ENCODE data around the gene C11orf16. TPM values are rescaled to one million over a fixed set of nuclear protein-coding genes. Genes with fewer than 3 reads are reported as not detected.

The C11orf16 gene
- total RNA-seq, 1 experiment from 2014 or later = 0.42 TPM

DNA sequence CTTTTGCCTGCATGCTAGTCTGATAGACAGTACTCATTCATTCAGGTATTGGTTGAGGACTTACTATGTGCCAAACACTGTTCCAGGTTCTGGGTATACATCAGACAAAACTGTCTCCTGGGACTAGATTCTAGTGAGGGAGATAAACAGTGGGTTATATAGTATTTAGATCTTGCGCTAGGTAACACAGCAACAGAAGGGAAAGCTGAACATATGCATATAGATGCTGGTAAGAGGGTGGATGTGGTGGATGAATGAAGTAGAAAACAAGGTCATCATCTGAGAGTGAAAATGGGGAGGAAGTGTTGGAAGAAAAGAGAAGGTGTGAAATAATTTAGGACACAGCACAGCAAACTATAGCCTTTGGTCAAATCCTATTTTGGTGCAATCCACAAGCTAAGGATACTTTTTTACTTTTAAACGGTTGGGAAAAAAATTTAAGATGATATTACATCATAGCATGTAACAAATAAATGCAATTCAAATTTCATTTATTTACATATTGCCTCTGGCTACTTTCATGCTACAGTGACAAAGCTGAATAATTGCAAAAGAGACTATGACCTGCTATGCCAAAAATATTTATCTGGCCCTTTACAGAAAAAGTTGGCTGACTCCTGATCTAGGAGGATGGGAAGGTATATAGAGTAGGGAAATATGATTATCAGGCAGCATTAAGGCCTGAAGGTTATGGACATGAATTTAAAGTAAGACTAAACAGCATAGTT, 38.6 kb upstream of the C11orf16 start (continued):
- TF ChIP-seq KAT7 (CRISPR knock-in tag; IDR thresholded peaks at IDR 0.05; ENCODE audit: borderline replicate concordance) = no peak
- TF ChIP-seq ZNF121 (CRISPR knock-in tag; IDR thresholded peaks at IDR 0.05) = no peak
- no peak for TF ChIP-seq ZNF423 (CRISPR knock-in tag; IDR thresholded peaks at IDR 0.05)
- TF ChIP-seq, protein P1, sequence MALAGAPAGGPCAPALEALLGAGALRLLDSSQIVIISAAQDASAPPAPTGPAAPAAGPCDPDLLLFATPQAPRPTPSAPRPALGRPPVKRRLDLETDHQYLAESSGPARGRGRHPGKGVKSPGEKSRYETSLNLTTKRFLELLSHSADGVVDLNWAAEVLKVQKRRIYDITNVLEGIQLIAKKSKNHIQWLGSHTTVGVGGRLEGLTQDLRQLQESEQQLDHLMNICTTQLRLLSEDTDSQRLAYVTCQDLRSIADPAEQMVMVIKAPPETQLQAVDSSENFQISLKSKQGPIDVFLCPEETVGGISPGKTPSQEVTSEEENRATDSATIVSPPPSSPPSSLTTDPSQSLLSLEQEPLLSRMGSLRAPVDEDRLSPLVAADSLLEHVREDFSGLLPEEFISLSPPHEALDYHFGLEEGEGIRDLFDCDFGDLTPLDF (CRISPR knock-in tag; IDR thresholded peaks at IDR 0.05) = no peak

DNA sequence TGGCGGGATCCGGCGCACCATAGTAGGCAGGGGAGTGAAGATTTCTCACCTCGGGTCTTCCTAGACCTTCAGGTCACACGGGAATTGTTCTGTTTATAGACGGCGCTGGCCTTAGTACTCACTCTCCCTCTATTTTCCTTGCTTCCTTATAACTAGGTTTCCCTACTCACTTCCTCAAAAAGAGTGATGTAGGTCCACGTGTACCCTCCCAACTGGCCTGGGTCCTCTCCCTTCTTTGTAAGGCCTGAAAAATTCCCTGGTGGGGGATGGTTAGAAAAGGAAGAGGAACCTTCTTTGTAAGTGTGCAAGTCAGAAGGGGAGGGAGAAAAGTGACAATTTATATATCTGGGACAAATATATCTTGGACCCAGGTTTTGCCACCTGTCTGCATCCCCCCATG, 34.4 kb upstream of the C11orf16 start:
- DNase-seq (ENCODE audit: low spot score) = no peak
- TF ChIP-seq TCF7 (CRISPR knock-in tag; IDR thresholded peaks at IDR 0.05; ENCODE audit: low read depth) (no peak), PRDM15 (CRISPR knock-in tag; IDR thresholded peaks at IDR 0.05) (no peak), FOXK1 (CRISPR knock-in tag; IDR thresholded peaks at IDR 0.05) (no peak), PRRX2 (CRISPR knock-in tag; IDR thresholded peaks at IDR 0.05) (no peak), RORB (CRISPR knock-in tag; IDR thresholded peaks at IDR 0.05) (no peak), ARID4B (CRISPR knock-in tag; IDR thresholded peaks at IDR 0.05; ENCODE audit: borderline replicate concordance) (no peak), CTCF (IDR thresholded peaks at IDR 0.05) (no peak), SOX15 (CRISPR knock-in tag; IDR thresholded peaks at IDR 0.05) (no peak), MLX (CRISPR knock-in tag; IDR thresholded peaks at IDR 0.05) (no peak)
- TF ChIP-seq, protein P2, sequence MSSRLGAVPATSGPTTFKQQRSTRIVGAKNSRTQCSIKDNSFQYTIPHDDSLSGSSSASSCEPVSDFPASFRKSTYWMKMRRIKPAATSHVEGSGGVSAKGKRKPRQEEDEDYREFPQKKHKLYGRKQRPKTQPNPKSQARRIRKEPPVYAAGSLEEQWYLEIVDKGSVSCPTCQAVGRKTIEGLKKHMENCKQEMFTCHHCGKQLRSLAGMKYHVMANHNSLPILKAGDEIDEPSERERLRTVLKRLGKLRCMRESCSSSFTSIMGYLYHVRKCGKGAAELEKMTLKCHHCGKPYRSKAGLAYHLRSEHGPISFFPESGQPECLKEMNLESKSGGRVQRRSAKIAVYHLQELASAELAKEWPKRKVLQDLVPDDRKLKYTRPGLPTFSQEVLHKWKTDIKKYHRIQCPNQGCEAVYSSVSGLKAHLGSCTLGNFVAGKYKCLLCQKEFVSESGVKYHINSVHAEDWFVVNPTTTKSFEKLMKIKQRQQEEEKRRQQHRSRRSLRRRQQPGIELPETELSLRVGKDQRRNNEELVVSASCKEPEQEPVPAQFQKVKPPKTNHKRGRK (CRISPR knock-in tag; IDR thresholded peaks at IDR 0.05; ENCODE audit: borderline replicate concordance) = no peak
- no peak overlapping the region for H3K4me3 Mint-ChIP-seq
- no peaks in the 10 kb centered on the region for H3K36me3 Mint-ChIP-seq
- no peaks in the 10 kb centered on the region for H3K9me3 Mint-ChIP-seq
- H3K4me1 Mint-ChIP-seq = peaks cover 19% of the 10 kb centered on the region
- no peaks in the 10 kb centered on the region for H3K27me3 Mint-ChIP-seq (ENCODE audit: low read depth)
- ChIA-PET POLR2A (no interaction called here), CTCF (no interaction called here)
- ATAC-seq = no peak
- no peak overlapping the region for H3K27ac Mint-ChIP-seq

Measured in WTC11 (cell line).